ENCODE measurements around the gene ACOX1. TPM values are rescaled to one million over a fixed set of nuclear protein-coding genes. Genes with fewer than 3 reads are reported as not detected.
A peak's percentile ranks its signal among the peaks of the same experiment; 100 is the strongest.

The ACOX1 gene
- total RNA-seq, 1 experiment from 2014 or later = 22.5 TPM

GRCh38 chr17:76005263-76006149 is 26.5 kb upstream of the ACOX1 start:
- Histone ChIP-seq H3K27me3 (ENCODE audit: low read length) (no peaks in the 10 kb centered on the region), H3K4me1 (ENCODE audit: low read length) (peaks cover 6% of the 10 kb centered on the region), H3K4me3 (ENCODE audit: low read length) (no peak overlapping the region), H3K9me3 (ENCODE audit: low read length) (no peaks in the 10 kb centered on the region), H3K79me2 (ENCODE audit: low read length) (no peaks in the 10 kb centered on the region), H2AFZ (ENCODE audit: low read length) (no peak overlapping the region), H3K27ac (ENCODE audit: low read length) (no peak overlapping the region), H4K20me1 (ENCODE audit: insufficient read depth, low read depth, low read length) (no peaks in the 10 kb centered on the region), H3K4me2 (ENCODE audit: low read depth, low read length, poor library complexity, severe bottlenecking) (no peak overlapping the region), H3K9ac (ENCODE audit: low read length) (no peak overlapping the region), H3K9me2 (replicated peaks; ENCODE audit: insufficient read depth, low read length) (no peaks in the 10 kb centered on the region), H3K36me3 (ENCODE audit: insufficient read depth, low read length) (no peaks in the 10 kb centered on the region)
- DNase-seq = peak; percentile 94

GRCh38 chr17:76004750-76005262 is 25.8 kb upstream of the ACOX1 start:
- Histone ChIP-seq H4K20me1 (ENCODE audit: insufficient read depth, low read depth, low read length) (no peaks in the 10 kb centered on the region), H3K4me2 (ENCODE audit: low read depth, low read length, poor library complexity, severe bottlenecking) (no peak overlapping the region), H3K79me2 (ENCODE audit: low read length) (no peaks in the 10 kb centered on the region), H3K9ac (ENCODE audit: low read length) (no peak overlapping the region), H3K4me1 (ENCODE audit: low read length) (no peaks in the 10 kb centered on the region), H3K27ac (ENCODE audit: low read length) (no peak overlapping the region), H3K9me2 (replicated peaks; ENCODE audit: insufficient read depth, low read length) (no peaks in the 10 kb centered on the region), H2AFZ (ENCODE audit: low read length) (no peak overlapping the region), H3K36me3 (ENCODE audit: insufficient read depth, low read length) (no peaks in the 10 kb centered on the region), H3K4me3 (ENCODE audit: low read length) (no peak overlapping the region), H3K27me3 (ENCODE audit: low read length) (no peaks in the 10 kb centered on the region), H3K9me3 (ENCODE audit: low read length) (no peaks in the 10 kb centered on the region)
- no peak for DNase-seq

GRCh38 chr17:76003915-76004314 is 24.9 kb upstream of the ACOX1 start:
- H2AFZ ChIP-seq (ENCODE audit: low read length) = no peak overlapping the region
- no peak overlapping the region for H3K9ac ChIP-seq (ENCODE audit: low read length)
- no peaks in the 10 kb centered on the region for H3K4me1 ChIP-seq (ENCODE audit: low read length)
- no peaks in the 10 kb centered on the region for H3K9me2 ChIP-seq (replicated peaks; ENCODE audit: insufficient read depth, low read length)
- H4K20me1 ChIP-seq (ENCODE audit: insufficient read depth, low read depth, low read length) = no peaks in the 10 kb centered on the region
- DNase-seq = no peak
- H3K4me3 ChIP-seq (ENCODE audit: low read length) = no peak overlapping the region
- H3K9me3 ChIP-seq (ENCODE audit: low read length) = no peaks in the 10 kb centered on the region
- H3K4me2 ChIP-seq (ENCODE audit: low read depth, low read length, poor library complexity, severe bottlenecking) = no peak overlapping the region
- H3K79me2 ChIP-seq (ENCODE audit: low read length) = no peaks in the 10 kb centered on the region
- no peaks in the 10 kb centered on the region for H3K36me3 ChIP-seq (ENCODE audit: insufficient read depth, low read length)
- H3K27me3 ChIP-seq (ENCODE audit: low read length) = no peaks in the 10 kb centered on the region
- H3K27ac ChIP-seq (ENCODE audit: low read length) = no peak overlapping the region

- Histone ChIP-seq H3K79me2 (ENCODE audit: low read length) (no peaks in the 10 kb centered on the region), H3K4me1 (ENCODE audit: low read length) (no peaks in the 10 kb centered on the region), H3K4me3 (ENCODE audit: low read length) (no peak overlapping the region), H3K27ac (ENCODE audit: low read length) (no peak overlapping the region), H3K4me2 (ENCODE audit: low read depth, low read length, poor library complexity, severe bottlenecking) (no peak overlapping the region), H2AFZ (ENCODE audit: low read length) (no peak overlapping the region), H4K20me1 (ENCODE audit: insufficient read depth, low read depth, low read length) (no peaks in the 10 kb centered on the region), H3K9ac (ENCODE audit: low read length) (no peak overlapping the region), H3K9me2 (replicated peaks; ENCODE audit: insufficient read depth, low read length) (no peaks in the 10 kb centered on the region), H3K9me3 (ENCODE audit: low read length) (no peaks in the 10 kb centered on the region), H3K27me3 (ENCODE audit: low read length) (no peaks in the 10 kb centered on the region), H3K36me3 (ENCODE audit: insufficient read depth, low read length) (no peaks in the 10 kb centered on the region)
- no peak for DNase-seq
Measured at GRCh38 chr17:76002100-76002499, 23.1 kb upstream of the ACOX1 start.

GRCh38 chr17:76000755-76001521 is 22.0 kb upstream of the ACOX1 start, which contains the start of gene CDK3:
Gene CDK3, plus strand, starts transcription at chr17:76000855. Its CDS starts 571 bp downstream, at chr17:76001426.
- no peak within 1 kb of the TSS for H3K9ac ChIP-seq (ENCODE audit: low read length)
- no peaks in the 10 kb centered on the region for H3K79me2 ChIP-seq (ENCODE audit: low read length)
- no peaks in the 10 kb centered on the region for H3K9me3 ChIP-seq (ENCODE audit: low read length)
- no peaks in the 10 kb centered on the region for H3K36me3 ChIP-seq (ENCODE audit: insufficient read depth, low read length)
- no peaks in the 10 kb centered on the region for H3K27me3 ChIP-seq (ENCODE audit: low read length)
- H3K27ac ChIP-seq (ENCODE audit: low read length) = no peak within 1 kb of the TSS
- no peaks in the 10 kb centered on the region for H4K20me1 ChIP-seq (ENCODE audit: insufficient read depth, low read depth, low read length)
- H3K4me1 ChIP-seq (ENCODE audit: low read length) = peaks cover 2% of the 10 kb centered on the region; the same call in 1 of the 2 replicates
- H3K4me2 ChIP-seq (ENCODE audit: low read depth, low read length, poor library complexity, severe bottlenecking) = no peak within 1 kb of the TSS
- H2AFZ ChIP-seq (ENCODE audit: low read length) = no peak within 1 kb of the TSS
- H3K9me2 ChIP-seq (replicated peaks; ENCODE audit: insufficient read depth, low read length) = no peaks in the 10 kb centered on the region
- DNase-seq = no peak
- no peak within 1 kb of the TSS for H3K4me3 ChIP-seq (ENCODE audit: low read length)

- Histone ChIP-seq H3K9ac (ENCODE audit: low read length) (no peak overlapping the region), H2AFZ (ENCODE audit: low read length) (no peak overlapping the region), H3K9me2 (replicated peaks; ENCODE audit: insufficient read depth, low read length) (no peaks in the 10 kb centered on the region), H4K20me1 (ENCODE audit: insufficient read depth, low read depth, low read length) (no peaks in the 10 kb centered on the region), H3K4me2 (ENCODE audit: low read depth, low read length, poor library complexity, severe bottlenecking) (no peak overlapping the region), H3K4me3 (ENCODE audit: low read length) (no peak overlapping the region), H3K79me2 (ENCODE audit: low read length) (no peaks in the 10 kb centered on the region), H3K36me3 (ENCODE audit: insufficient read depth, low read length) (no peaks in the 10 kb centered on the region), H3K4me1 (ENCODE audit: low read length) (peaks cover 2% of the 10 kb centered on the region; the same call in 1 of the 2 replicates), H3K27me3 (ENCODE audit: low read length) (no peaks in the 10 kb centered on the region), H3K9me3 (ENCODE audit: low read length) (no peaks in the 10 kb centered on the region), H3K27ac (ENCODE audit: low read length) (no peak overlapping the region)
- DNase-seq = peak; percentile 92
Measured at GRCh38 chr17:76000016-76000754, 21.2 kb upstream of the ACOX1 start.

- Histone ChIP-seq H3K9me2 (replicated peaks; ENCODE audit: insufficient read depth, low read length) (no peaks in the 10 kb centered on the region), H3K4me2 (ENCODE audit: low read depth, low read length, poor library complexity, severe bottlenecking) (no peak overlapping the region), H3K9me3 (ENCODE audit: low read length) (no peaks in the 10 kb centered on the region), H3K4me3 (ENCODE audit: low read length) (no peak overlapping the region), H3K27me3 (ENCODE audit: low read length) (no peaks in the 10 kb centered on the region), H3K27ac (ENCODE audit: low read length) (no peak overlapping the region), H3K79me2 (ENCODE audit: low read length) (no peaks in the 10 kb centered on the region), H2AFZ (ENCODE audit: low read length) (no peak overlapping the region), H3K36me3 (ENCODE audit: insufficient read depth, low read length) (no peaks in the 10 kb centered on the region), H3K4me1 (ENCODE audit: low read length) (peaks cover 2% of the 10 kb centered on the region; the same call in 1 of the 2 replicates), H3K9ac (ENCODE audit: low read length) (no peak overlapping the region), H4K20me1 (ENCODE audit: insufficient read depth, low read depth, low read length) (no peaks in the 10 kb centered on the region)
- no peak for DNase-seq
Measured at GRCh38 chr17:75998327-75998795, 19.4 kb upstream of the ACOX1 start.
